ENCODE data around the gene XBP1.
A peak's percentile ranks its signal among the peaks of the same experiment; 100 is the strongest.
"Not testable (repeated sequence)": the region's sequence is repeated elsewhere in the genome, so short reads cannot be mapped to it uniquely, and the experiment has no call there.

Gene XBP1

DNA sequence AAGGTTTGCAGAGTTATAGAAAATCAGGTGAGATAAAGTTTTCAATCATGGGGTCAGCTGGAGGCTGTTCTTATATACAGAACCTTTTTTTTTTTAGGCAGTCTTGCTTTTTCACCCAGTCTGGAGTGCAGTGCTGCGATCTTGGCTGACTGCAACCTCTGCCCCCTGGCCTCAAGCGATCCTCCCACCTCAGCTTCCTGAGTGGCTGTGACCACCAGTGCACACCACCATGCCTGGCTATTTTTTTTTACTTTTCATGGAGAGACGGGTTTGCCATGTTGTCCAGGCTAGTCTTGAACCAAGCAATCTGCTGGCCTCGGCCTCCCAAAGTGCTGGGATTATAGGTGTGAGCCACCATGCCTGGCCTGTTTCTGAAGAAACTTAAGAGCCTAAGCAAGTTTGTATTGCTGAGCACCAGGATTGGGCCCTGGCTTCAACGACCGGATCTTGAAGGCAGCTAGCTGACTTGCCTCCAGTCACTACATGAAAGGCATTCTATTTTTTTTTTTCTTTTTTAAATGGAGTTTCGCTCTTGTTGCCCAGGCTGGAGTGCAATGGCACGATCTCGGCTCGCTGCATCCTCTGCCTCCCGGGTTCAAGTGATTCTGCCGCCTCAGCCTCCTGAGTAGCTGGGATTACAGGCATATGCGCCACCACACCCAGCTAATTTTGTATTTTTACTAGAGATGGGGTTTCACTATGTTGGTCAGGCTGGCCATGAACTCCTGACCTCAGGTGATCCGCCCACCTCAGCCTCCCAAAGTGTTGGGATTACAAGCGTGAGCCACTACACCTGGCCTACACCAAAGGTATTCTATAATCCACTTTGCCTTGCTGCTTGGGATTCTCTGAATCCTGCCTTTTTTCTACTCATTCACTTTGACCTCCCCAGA, 7.6 kb downstream of the XBP1 start:
- DNase-seq (ENCODE audit: low spot score), result no peak

DNA sequence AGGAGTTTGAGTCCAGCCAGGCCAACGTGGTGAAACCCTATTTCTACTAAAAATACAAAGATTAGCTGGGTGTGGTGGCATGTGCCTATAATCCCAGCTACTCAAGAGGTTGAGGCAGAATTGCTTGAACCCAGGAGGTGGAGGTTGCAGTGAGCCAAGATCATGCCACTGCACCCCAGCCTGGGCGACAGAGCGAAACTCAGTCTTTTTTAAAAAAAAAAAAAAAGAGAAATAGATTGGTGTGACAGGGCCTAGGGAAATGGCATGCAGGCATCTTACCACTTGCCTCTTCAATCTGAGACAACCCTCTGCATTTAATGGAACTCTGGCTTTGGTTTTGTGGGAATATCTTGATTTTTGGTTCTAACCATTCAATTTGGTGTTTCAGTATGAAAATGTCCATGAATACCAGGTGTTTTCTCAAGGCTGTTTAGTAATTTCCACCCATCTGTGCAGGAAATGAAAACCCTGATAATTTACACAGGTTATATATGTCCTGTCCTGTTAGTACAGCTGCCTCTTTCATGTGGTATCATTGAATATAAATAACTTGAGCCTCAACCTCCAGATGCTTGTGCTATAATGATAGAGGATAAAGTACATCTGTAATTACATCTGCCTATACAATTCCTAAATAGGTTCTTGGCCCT, 8.4 kb downstream of the XBP1 start:
- DNase-seq (ENCODE audit: low spot score), result no peak

DNA sequence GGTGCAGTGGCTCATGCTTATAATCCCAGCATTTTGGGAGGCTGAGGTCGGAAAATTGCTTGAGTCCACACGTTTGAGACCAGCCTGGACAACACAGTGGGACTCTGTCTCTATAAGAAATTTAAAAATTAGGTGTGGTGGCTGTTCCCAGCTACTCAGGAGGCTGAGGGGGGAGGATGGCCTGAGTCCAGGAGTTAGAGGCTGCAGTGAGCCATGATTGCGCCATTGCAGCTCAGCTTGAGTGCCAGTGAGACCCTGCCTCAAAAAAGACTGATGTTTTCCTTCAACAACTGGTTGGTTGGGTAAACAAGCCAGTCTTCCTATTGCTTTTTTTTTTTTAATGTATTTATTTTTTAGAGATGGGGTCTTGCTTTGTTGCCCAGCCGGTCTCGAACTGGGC, 9.2 kb downstream of the XBP1 start:
- DNase-seq (ENCODE audit: low spot score), result no peak

DNA sequence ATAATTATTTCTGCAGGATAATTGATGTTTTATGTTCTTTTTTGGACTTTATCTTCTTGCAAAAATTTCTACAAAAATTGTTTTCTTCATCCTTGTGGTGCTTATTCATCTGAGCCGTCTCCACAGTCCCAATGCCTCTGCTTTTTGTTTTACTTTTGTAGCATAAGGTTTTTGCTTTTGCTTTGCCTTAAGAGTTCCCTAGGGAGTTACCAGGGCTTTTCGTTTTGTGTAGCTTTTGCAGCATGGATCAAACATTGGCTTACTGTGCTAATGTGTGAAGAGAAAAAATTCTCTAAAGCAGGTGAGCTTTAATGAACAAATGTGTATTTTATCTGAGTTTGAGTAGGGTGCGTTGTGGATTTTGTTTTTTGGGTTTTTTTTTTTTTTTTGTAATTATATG, 11.8 kb downstream of the XBP1 start:
- no peak for DNase-seq (ENCODE audit: low spot score)

DNA sequence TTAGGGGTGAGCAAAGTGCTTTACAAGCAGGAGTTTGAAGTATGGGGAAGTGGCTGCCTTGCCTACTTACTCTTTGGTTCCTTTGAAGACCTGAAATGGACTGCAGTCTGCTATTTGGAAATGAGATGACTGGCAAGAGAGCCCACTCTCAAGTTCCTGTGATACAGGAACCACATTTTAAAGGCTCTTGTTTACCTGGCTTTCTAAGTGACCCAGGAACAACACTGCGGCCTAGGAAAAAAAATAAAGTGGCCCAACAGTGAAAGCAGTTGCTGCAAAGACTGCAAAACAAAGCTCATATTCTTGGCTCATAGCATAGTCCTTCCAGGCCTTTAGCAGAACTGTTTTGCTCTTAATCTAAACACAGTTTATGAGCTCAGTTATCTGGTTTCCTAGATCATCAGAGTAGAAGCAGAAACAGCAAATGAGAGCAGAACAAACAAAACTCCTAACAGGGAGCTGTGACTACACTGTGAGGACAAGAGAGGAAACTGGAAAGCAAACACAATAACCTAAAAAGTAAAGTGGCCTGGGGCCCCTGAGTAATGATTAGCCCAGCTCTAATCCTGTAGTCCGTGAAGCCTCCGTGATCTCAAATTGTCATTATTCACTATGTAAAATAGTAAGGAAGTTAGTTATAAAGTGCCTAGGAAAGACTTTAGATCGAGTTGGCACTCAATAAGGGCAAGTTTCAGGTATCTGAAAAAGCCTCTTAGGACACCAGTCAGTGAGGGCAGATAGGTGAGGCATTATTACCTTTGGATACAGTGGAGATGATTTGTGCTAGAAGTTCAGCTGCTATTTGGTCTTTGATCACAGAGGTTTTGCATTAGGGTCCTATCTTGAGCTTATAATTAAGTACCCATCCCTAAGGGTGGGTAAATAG, 16.3 kb downstream of the XBP1 start:
- no peak for DNase-seq (ENCODE audit: low spot score)

DNA sequence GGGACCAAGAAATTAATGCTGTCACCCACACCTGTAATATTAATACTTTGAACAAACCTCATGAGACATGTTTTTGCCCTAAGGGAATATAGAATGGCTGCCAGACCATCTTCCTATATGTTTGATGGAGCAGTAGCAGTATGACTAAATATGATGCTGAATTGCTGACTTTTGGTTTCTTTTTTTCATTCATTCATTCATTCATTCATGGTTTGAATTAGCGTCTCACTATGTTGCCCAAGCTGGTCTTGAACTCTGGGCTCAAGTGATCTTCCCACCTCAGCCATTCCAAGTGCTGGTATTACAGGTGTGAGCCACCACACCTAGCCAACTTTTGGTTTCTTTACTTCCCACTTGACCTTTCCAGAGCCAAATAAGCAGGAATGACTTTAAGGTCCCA, 20.1 kb downstream of the XBP1 start:
- DNase-seq (ENCODE audit: low spot score), result no peak

DNA sequence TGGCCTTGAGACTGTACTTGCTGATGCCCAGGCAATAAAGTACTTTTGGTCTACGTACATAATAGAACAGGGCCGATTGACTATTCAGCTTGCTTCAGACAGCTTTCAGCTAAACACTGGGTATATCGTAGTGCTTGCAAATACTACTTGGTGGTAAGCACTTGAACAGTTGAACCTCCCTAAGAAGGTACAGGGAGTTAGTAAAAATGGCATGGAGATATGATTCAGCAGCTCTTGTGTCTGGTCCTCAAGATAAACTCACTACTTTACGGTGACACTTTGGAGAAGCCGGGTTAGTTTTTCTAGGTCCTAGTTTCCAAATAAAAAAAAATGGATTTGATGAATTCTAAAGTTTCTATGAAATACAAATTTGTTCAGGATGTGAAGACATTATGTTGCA, 20.5 kb downstream of the XBP1 start:
- no peak for DNase-seq (ENCODE audit: low spot score)

DNA sequence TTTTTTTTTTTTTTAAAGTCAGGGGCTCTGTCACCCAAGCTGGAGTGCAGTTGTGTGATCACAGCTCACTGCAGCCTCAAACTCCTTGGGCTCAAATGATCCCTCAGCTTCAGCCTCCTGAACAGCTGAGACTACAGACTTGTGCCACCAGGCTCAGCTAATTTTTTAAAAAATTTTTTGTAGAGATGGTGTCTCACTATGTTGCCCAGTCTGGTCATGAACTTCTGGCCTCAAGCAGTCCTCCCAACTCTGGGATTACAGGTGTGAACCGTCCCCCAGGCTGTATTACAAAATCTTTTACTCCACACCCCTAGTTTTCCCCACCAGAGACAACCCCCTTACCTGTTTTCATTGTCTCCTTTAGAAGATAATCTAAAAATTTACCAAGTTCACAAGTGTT, 26.0 kb downstream of the XBP1 start:
- DNase-seq (ENCODE audit: low spot score), result no peak

DNA sequence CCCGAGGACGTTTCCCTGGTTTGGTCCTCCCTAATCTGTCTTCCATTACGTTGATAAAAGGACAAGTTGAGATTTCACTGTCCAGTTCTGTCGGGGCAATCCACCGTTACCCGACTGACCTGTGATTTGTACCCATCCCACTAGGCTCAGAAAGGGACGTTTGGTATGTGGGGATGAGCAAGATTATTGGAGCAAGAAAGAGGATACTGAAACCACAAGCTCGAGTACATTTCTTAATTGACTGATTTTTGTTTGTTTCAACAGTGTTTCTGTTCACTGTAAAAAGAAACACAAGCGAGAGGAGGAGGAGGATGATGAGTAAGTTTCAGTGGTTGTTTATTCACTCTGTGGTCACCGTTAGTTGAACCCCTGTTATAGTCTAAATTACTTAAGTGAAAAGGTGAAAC, 26.9 kb downstream of the XBP1 start:
- peak; percentile 13 for DNase-seq (ENCODE audit: low spot score)

DNA sequence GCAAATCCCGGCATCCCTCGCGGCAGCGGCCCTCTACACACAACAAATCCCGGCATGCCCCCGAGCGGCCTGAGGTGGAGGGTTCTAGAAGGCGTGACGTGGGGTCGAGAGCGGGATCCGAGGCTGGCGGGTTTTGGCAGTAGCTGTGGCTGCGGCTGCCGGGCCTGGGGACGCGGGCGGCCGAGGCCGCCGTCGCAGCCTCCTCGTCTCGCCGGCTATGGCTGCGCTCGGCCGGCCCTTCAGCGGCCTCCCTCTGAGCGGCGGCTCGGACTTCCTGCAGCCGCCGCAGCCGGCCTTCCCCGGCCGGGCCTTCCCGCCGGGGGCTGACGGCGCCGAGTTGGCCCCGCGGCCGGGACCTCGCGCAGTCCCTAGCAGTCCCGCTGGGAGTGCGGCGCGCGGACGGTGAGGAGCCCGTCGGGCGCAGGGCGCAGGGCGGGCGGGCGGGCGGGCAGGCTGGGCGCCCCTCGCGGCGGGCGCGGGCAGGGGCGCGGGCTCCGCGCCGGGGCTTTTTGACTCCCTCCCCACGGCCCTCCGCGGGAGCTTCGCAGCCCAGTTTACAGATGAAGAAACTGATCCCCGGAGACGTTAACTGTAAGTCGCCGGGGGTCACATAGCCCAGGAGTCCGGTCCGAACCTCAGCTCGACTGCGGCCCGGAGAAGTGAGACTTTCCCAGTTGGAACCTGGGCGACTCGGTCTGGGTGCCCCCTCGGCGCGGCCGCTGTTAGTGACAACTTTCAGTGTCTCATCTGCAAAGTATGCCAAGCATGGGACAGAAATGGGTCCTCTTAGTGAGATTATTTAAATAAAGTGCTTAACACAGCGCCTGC, 27.5 kb downstream of the XBP1 start, which contains the start of gene CCDC117:
Gene CCDC117, plus strand, starts transcription at position 63 of the 828 bp plus-strand sequence. Its CDS starts 155 bp downstream, at position 218.
- peak; percentile 94 for DNase-seq (ENCODE audit: low spot score)

DNA sequence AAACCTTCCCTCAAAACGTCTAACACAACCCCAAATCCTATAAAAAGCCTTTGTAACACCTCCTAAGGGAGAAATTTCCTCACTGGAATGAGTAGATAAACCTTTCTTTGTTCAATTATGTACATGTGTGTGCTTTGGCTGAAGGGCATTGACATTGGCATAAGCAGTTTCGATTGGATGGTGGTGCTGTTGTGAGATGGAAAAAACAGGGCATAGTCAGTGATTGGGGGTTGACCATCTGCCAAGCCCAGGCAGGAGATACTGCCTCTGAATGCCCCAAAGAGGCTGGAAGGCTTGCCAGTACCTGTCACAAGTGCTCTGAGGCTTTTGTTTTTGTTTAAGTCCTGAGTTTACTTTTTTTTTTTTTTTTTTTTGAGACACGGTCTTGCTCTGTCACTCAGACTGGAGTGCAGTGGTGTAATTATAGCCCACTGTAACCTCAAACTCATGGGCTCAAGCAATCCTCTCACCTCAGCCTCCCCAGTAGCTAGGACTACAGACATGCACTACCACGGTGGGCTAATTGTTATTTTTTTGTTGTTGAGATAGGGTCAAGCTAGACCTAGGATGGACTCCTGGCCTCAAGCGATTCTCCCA, 29.1 kb downstream of the XBP1 start:
- no peak for DNase-seq (ENCODE audit: low spot score)

DNA sequence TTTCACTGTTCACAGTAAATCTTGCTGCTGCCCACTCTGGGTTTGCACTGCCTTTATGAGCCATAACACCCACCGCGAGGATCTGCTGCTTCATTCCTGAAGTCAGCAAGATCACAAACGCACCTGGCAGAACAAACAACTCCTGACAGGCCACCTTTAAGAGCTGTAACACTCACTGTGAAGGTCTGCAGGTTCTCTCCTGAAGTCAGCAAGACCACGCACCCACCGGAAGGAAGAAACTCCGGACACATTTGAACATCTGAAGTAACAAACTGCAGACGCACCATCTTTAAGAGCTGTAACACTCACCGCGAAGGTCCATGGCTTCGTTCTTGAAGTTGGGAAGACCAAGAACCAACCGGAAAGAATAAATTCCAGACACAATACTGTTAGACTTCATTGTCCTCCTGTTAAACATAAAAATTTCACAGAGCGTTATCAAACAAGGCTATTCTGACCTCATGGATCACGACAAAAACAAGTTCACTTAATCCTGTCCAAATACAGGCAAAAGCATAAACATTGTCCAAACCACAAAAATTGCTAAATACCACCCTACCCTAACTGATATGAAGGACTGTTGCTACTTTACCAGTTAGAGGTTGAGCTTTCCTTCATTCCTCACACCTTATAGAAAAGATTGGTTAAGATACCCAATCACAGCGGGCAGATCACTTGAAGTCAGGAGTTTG, 30.8 kb downstream of the XBP1 start:
- DNase-seq (ENCODE audit: low spot score), result no peak

DNA sequence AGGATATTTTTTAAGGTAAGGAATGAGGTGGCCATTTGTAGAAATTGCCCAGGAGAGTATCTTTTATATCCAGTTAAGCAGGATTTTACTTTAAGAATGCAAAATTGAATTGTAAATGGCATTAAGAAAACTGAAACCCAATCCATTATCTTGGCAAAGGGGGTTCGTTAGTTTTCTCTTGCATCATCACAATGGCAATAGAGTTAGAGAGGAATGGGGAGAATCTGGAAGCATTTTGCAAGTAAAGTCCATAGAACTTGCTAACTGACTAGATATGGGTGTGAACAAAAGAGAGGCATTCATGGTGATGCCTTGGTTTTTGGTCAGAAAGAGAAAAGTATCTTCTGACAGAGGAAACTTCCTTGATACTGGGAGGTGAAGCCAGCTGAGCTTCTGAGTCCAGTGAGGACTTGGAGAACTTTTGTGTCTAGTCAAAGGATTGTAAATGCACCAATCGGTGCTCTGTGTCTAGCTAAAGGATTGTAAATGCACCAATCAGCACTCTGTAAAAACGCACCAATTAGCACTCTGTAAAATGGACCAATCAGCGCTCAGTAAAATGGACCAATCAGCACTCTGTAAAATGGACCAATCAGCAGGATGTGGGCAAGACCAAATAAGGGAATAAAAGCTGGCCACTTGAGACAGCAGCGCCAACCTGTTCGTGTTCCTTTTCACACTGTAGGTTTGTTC, 31.5 kb downstream of the XBP1 start:
- no peak for DNase-seq (ENCODE audit: low spot score)

DNA sequence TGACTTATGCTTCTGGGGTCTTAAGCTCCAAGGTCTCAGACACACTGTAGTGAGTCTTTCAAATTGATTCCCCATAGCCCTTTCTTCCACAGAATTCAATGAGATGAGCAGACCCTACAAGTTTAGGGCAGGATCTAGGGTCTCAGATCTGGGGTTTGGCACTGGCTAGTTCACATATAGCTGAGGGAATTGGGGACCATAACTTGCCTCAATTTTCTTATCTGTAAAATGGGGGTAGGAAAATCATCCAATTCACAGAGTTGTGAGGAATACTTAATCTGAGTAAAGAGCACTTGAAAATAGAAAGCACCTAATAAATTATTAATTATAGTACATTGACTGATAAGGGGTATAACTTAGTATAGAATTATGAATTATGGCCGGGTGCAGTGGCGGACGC, 33.7 kb downstream of the XBP1 start:
- DNase-seq (ENCODE audit: low spot score), result no peak

DNA sequence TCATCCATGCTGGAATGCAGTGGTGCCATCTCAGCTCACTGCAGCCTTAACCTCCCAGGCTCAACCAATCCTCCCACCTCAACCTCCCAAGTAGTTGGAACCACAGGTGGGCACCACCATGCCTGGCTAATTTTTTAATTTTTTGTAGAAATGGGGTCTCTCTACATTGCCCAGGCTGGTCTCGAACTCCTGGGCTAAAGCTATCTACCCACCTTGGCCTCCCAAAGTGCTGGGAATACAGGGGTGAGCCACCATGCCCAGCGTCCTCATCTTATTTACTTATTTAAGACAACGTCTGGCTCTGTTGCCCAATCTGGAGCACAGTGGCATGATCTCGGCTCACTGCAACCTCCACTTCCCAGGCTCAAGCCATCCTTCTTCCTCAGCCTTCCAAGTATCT, 38.4 kb downstream of the XBP1 start:
- DNase-seq (ENCODE audit: low spot score), result not testable (repeated sequence)

DNA sequence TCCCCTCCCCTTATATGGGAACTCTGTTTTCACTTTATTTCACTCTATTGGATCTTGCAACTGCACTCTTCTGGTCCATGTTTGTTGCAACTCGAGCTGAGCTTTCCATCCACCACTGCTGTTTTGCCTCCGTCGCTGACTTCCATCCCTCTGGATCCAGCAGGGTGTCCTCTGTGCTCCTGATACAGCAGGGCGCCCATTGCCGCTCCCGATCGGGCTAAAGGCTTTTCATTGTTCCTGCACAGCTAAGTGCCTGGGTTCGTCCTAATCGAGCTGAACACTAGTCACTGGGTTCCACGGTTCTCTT, 39.0 kb downstream of the XBP1 start:
- DNase-seq (ENCODE audit: low spot score), result no peak

DNA sequence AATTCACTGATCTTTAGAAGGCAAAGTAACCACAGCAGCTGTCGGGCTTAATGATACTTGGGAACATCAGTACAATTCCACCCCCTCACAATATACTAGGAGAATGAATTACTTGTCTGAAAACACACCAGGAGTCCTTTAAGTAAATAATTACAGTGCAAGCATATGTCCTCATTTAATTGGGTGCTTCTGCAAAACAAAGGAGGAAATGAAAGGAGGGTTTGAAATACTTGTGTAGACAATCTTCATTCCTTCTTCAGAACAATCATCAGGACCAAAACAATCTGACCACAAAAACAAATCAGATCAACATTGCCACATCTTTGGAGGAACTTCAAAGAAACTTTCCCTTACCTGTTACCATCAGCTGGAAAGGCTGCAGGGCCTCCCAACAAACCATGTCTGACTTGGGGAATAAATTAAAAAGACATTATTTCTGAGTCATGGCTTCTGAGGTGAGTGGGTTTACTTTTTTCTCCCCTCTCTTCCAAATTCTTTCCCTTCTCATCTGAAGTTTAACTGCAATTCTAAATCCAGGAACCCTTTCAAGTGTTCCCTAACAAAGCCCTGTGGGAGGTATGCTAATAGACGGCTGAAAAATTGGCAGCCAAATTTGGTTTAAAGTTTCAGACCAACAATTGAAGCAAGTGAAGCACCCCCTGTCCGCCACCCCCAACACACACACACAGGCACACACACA, 40.4 kb downstream of the XBP1 start:
- DNase-seq (ENCODE audit: low spot score), result peak; percentile 19

DNA sequence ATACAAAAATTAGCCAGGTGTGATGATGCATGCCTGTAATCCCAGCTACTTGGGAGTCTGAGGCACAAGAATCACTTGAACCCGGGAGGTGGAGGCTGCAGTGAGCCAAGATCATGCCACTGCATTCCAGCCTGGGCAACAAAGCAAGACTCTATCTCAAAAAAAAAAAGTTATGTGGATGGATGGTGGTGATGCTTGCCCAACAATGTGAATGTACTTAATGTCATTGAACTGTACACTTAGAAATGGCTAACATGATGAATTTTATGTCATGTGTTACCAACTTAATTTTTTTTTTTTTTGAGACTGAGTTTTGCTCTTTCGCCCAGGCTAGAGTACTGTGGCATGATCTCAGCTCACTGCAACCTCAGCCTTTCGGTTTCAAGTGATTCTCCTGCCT, 45.9 kb downstream of the XBP1 start:
- DNase-seq (ENCODE audit: low spot score), result not testable (repeated sequence)

DNA sequence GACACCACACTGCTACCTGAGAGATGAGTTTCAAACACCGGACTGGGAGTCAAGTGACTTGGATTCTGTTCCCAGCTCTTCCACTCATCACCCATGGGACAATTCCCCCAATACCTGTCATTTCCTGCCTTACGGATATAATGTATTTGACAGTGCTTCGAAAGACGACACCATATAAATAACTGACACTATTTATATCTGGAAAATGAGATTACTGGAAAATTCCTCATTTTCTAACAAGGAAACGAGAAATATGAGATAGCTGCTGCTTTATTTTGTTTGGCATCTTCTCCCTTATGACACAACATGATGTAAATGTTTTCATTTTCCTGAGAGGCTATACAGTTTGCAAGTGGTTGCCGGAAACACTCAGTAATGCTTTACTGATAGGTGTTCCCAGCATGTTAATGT, 49.9 kb downstream of the XBP1 start:
- no peak for DNase-seq (ENCODE audit: low spot score)
